HL-60 (cell line): ENCODE results near the gene RPUSD3.

Experiments
- GABPA ChIP-seq: IDR thresholded peaks from 2 replicates; pipeline ENCODE4 v1.6.1; 2012; ENCODE audit warnings: low read depth
- POLR2AphosphoS5 ChIP-seq: IDR thresholded peaks from 2 replicates; pipeline ENCODE4 v1.6.1; 2012; ENCODE audit warnings: low read depth
- TF ChIP-seq, protein P1 (sequence below): IDR thresholded peaks from one replicate; pipeline ENCODE4 v1.5.1; 2011; ENCODE audit warnings: low read length, control low read depth, inconsistent platforms; ENCODE audit not compliant: insufficient read depth
- TF ChIP-seq, protein P2 (sequence below): IDR thresholded peaks from 2 replicates; pipeline ENCODE4 v1.6.1; 2012; ENCODE audit warnings: low read depth; ENCODE audit not compliant: insufficient replicate concordance

GRCh38 chr3:9834520-9835380 is 9.1 kb downstream of the RPUSD3 start:
- TF ChIP-seq, protein P1, sequence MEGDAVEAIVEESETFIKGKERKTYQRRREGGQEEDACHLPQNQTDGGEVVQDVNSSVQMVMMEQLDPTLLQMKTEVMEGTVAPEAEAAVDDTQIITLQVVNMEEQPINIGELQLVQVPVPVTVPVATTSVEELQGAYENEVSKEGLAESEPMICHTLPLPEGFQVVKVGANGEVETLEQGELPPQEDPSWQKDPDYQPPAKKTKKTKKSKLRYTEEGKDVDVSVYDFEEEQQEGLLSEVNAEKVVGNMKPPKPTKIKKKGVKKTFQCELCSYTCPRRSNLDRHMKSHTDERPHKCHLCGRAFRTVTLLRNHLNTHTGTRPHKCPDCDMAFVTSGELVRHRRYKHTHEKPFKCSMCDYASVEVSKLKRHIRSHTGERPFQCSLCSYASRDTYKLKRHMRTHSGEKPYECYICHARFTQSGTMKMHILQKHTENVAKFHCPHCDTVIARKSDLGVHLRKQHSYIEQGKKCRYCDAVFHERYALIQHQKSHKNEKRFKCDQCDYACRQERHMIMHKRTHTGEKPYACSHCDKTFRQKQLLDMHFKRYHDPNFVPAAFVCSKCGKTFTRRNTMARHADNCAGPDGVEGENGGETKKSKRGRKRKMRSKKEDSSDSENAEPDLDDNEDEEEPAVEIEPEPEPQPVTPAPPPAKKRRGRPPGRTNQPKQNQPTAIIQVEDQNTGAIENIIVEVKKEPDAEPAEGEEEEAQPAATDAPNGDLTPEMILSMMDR, result no peak
- TF ChIP-seq POLR2AphosphoS5, result peak; percentile 16; the same call in 1 of the 2 replicates
- TF ChIP-seq, protein P2, sequence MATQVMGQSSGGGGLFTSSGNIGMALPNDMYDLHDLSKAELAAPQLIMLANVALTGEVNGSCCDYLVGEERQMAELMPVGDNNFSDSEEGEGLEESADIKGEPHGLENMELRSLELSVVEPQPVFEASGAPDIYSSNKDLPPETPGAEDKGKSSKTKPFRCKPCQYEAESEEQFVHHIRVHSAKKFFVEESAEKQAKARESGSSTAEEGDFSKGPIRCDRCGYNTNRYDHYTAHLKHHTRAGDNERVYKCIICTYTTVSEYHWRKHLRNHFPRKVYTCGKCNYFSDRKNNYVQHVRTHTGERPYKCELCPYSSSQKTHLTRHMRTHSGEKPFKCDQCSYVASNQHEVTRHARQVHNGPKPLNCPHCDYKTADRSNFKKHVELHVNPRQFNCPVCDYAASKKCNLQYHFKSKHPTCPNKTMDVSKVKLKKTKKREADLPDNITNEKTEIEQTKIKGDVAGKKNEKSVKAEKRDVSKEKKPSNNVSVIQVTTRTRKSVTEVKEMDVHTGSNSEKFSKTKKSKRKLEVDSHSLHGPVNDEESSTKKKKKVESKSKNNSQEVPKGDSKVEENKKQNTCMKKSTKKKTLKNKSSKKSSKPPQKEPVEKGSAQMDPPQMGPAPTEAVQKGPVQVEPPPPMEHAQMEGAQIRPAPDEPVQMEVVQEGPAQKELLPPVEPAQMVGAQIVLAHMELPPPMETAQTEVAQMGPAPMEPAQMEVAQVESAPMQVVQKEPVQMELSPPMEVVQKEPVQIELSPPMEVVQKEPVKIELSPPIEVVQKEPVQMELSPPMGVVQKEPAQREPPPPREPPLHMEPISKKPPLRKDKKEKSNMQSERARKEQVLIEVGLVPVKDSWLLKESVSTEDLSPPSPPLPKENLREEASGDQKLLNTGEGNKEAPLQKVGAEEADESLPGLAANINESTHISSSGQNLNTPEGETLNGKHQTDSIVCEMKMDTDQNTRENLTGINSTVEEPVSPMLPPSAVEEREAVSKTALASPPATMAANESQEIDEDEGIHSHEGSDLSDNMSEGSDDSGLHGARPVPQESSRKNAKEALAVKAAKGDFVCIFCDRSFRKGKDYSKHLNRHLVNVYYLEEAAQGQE, result no peak
- TF ChIP-seq GABPA, result no peak
